Bronchial epithelial cell (primary cell): ENCODE results near the gene ZC3H14. TPM values are rescaled to one million over a fixed set of nuclear protein-coding genes. Genes with fewer than 3 reads are reported as not detected.

Source experiments
- DNase-seq: peaks from one replicate; pipeline ENCODE4 v3.0.0-alpha.2; 2010; ENCODE audit warnings: low read depth
- FAIRE-seq: peaks from 2 replicates; lab custom pipeline; 2011; peaks lifted over from hg19 to GRCh38; lab: Jason Lieb, UNC
- H3K27me3 ChIP-seq: 2 replicates; pipeline ENCODE4 v1.5.1; 2011; ENCODE audit warnings: low read length; ENCODE audit not compliant: control insufficient read depth, insufficient read depth
- H3K36me3 ChIP-seq: 2 replicates; pipeline ENCODE4 v1.5.1; 2011; ENCODE audit warnings: low read length; ENCODE audit not compliant: control insufficient read depth, insufficient read depth
- H3K4me3 ChIP-seq: 2 replicates; pipeline ENCODE4 v1.5.1; 2011; ENCODE audit warnings: mild to moderate bottlenecking, low read depth, low read length, control low read depth
- CTCF ChIP-seq: IDR thresholded peaks from 2 replicates; pipeline ENCODE4 v1.5.1; 2011; ENCODE audit warnings: mild to moderate bottlenecking, moderate library complexity, low read length, control low read depth, inconsistent platforms; ENCODE audit not compliant: insufficient read depth, severe bottlenecking
- total RNA-seq: library from RNA; depleted of rRNA; stranded (reverse); fragments of >200 nt; gene quantifications from 2 replicates; pipeline ENCODE4 v1.2.1, GENCODE V29; 2014

Gene ZC3H14
- total RNA-seq, 1 donor from 2014 or later, result 41.9 TPM

DNA sequence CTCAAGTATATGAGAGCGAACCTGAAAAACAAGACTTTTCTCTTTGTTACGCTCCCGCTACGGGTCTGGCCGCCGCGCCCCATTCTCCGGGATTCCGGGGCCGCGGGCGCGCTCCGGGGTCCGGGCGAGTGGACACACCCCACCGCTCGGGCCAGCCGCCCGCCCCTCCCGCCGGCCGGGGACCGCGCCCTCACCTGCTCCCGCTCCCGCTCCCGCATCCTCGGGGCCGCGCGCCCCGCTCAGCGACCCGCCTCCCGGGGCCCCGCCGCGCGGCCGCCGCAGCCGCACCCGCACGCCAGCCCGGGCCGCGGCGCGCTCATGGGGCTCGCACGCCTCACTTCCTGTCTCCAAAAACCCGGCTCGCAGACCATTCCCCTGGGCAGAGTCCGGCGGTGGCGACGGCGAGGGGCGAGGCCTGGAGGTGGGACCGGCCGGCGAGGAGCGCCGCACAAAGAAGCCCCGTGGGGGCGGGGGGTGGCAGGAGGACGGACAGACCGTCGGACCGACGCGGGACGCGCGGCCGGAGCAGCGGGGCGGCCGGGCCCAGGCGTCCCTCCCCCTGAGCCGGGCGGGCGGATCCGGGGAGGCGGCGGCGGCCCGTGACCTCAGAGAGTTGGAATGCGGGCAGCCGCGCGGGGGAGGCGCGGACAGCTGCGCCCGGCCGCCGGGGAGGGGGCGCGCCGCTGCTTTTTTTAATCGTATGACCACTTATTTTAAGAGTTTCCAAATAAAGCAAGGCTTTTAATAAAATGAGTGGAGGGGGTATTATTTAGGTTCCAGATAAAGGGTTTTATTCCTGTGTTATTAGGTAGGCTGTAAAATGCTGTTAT, 8.2 kb upstream of the ZC3H14 start, which contains the start of gene PTPN21:
PTPN21 (minus strand) TSS at position 551 of the 830 bp plus-strand sequence. CDS start 4,590 bp downstream, outside the sequence.
- H3K27me3 ChIP-seq, result no peaks in the 10 kb centered on the region
- TF ChIP-seq CTCF, result no peak
- no peaks in the 10 kb centered on the region for H3K36me3 ChIP-seq
- H3K4me3 ChIP-seq, result peak within 1 kb of the TSS; percentile 43
- DNase-seq, result peak; percentile 44
- FAIRE-seq, result no peak

- DNase-seq (no peak), FAIRE-seq (no peak)
- Histone ChIP-seq H3K4me3 (no peak overlapping the region), H3K27me3 (no peaks in the 10 kb centered on the region), H3K36me3 (no peaks in the 10 kb centered on the region)
- TF ChIP-seq CTCF, result no peak
Measured at GRCh38 chr14:88556581-88556980, 6.3 kb upstream of the ZC3H14 start.

DNA sequence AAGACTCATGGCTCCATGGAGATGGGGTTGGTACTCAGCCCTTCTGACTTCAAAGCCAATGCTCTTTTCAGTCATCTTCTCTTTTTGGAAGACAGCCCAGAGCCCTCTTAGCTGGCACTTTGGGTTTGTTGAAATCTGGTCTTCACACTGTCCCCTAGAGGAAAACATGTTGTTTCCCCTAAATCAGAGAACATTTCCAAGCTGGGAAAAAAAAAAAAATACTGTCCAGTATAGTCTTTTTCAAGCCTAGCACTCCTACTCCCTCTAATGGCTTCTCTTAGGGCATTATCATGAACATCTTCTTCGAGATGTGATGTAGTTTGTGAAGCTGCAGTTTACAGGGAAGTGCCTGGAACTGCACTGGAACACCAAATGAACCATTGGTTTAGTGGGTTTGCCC, 3.0 kb upstream of the ZC3H14 start:
- no peaks in the 10 kb centered on the region for H3K36me3 ChIP-seq
- no peak overlapping the region for H3K4me3 ChIP-seq
- DNase-seq (peak; percentile 33), FAIRE-seq (no peak)
- peak; percentile 19 for TF ChIP-seq CTCF
- H3K27me3 ChIP-seq, result no peaks in the 10 kb centered on the region

DNA sequence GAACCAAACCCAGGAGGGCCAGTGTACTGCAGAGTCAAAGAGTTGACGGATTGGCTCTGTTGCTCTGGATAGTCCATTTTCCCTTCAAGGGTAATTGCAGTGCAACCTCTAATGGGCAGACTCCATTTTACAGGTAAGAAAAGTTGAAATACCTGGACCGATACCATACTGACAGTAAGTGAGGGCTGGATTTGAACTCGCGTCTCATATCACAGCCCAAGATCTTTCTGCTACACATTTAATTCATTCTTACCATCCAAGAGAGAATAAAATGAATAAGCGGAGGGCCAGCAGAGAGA, 356 bp upstream of the ZC3H14 start:
- no peak for FAIRE-seq
- no peak for TF ChIP-seq CTCF
- no peak for DNase-seq
- no peaks in the 10 kb centered on the region for H3K27me3 ChIP-seq
- no peaks in the 10 kb centered on the region for H3K36me3 ChIP-seq
- H3K4me3 ChIP-seq, result peak overlapping the region; percentile 98

DNA sequence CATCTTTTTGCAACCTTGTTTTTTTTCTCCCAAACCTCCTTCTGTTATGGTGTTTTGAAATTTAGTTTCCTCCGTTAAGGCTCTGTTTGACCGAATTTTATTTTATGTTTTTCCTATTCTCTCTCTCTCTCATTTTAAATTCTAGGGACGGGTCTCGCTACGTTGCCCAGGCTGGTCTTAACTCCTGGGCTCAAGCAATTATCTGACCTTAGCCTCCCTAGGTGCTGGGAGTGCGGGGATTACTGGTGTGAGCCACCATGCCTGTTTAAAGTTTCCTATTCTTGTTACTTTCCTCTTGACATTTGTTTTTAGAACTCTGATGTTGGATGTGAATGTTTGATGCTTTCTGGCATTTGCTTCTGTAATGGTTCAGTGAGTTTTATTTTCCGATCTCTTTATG, 1.0 kb downstream of the ZC3H14 start:
- FAIRE-seq (no peak), DNase-seq (no peak)
- H3K27me3 ChIP-seq, result no peaks in the 10 kb centered on the region
- H3K4me3 ChIP-seq, result peak overlapping the region; percentile 98
- H3K36me3 ChIP-seq, result peaks cover 1% of the 10 kb centered on the region
- TF ChIP-seq CTCF, result no peak
